ENCODE data around the gene AGAP4. TPM values are rescaled to one million over a fixed set of nuclear protein-coding genes. Genes with fewer than 3 reads are reported as not detected.
"Not testable (repeated sequence)": the region's sequence is repeated elsewhere in the genome, so short reads cannot be mapped to it uniquely, and the experiment has no call there.

The AGAP4 gene
- total and polyA plus RNA-seq, 8 donors, result 4.0 to 195 (median 14.0) TPM

DNA sequence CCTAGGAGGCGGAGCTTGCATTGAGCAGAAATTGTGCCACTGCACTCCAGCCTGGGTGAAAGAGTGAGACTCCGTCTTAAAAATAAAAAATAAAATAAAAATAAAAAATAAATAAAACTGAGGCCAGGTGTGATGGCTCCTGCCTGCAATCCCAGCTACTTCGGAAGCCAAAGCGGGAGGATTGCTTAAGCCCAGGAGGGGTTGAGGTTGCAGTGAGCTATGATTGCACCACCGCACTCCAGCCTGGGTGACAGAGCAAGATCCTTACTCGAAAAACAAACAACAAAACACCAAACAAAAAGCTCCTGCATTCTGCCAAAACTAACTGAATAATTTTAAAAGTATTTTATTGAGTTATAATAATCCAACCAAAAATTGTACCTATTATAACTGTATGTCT is 36.2 kb downstream of the AGAP4 start:
- Histone ChIP-seq H3K36me3 (no peaks in the 10 kb centered on the region), H3K4me1 (no peaks in the 10 kb centered on the region), H3K27ac (no peak overlapping the region), H3K27me3 (no peaks in the 10 kb centered on the region), H3K9me3 (no peaks in the 10 kb centered on the region), H3K4me3 (no peak overlapping the region)
- no peak for DNase-seq
- WGBS, 5 donors, result 78 to 91% (median 86%) methylated on average over 6 of the region's 6 CpGs
- no peak for TF ChIP-seq POLR2AphosphoS5 (IDR thresholded peaks at IDR 0.05)
- TF ChIP-seq EP300 (IDR thresholded peaks at IDR 0.05), result no peak
- TF ChIP-seq, protein P1, sequence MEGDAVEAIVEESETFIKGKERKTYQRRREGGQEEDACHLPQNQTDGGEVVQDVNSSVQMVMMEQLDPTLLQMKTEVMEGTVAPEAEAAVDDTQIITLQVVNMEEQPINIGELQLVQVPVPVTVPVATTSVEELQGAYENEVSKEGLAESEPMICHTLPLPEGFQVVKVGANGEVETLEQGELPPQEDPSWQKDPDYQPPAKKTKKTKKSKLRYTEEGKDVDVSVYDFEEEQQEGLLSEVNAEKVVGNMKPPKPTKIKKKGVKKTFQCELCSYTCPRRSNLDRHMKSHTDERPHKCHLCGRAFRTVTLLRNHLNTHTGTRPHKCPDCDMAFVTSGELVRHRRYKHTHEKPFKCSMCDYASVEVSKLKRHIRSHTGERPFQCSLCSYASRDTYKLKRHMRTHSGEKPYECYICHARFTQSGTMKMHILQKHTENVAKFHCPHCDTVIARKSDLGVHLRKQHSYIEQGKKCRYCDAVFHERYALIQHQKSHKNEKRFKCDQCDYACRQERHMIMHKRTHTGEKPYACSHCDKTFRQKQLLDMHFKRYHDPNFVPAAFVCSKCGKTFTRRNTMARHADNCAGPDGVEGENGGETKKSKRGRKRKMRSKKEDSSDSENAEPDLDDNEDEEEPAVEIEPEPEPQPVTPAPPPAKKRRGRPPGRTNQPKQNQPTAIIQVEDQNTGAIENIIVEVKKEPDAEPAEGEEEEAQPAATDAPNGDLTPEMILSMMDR (IDR thresholded peaks at IDR 0.05), result no peak
- TF ChIP-seq POLR2A (IDR thresholded peaks at IDR 0.05), result no peak
- intact Hi-C loops (cut with DNase I; ENCODE audit: low total_unique reads), result no loop called here

- H3K36me3 ChIP-seq, result no peaks in the 10 kb centered on the region
- no peaks in the 10 kb centered on the region for H3K9me3 ChIP-seq
- no peak overlapping the region for H3K4me3 ChIP-seq
- no peak overlapping the region for H3K27ac ChIP-seq
- intact Hi-C loops (cut with DNase I; ENCODE audit: low total_unique reads), result no loop called here
- H3K4me1 ChIP-seq, result no peaks in the 10 kb centered on the region
- peak in 1 of 2 donors; percentile 11 for DNase-seq
- TF ChIP-seq, protein P1 (IDR thresholded peaks at IDR 0.05), result no peak
- no peak for TF ChIP-seq POLR2A (IDR thresholded peaks at IDR 0.05)
- no peaks in the 10 kb centered on the region for H3K27me3 ChIP-seq
- 67 to 89% (median 79%) methylated on average over 4 of the region's 4 CpGs for WGBS, 5 donors
Measured at GRCh38 chr10:45809837-45810236, 37.5 kb downstream of the AGAP4 start.

GRCh38 chr10:45804996-45805395 is 42.3 kb downstream of the AGAP4 start:
- H3K9me3 ChIP-seq; DNase-seq; H3K36me3 ChIP-seq; intact Hi-C loops (cut with DNase I; ENCODE audit: low total_unique reads); H3K27ac ChIP-seq; H3K27me3 ChIP-seq; H3K4me1 ChIP-seq; H3K4me3 ChIP-seq: not testable (repeated sequence)
- WGBS, 5 donors, result 62 to 77% (median 66%) methylated on average over 2 of the region's 2 CpGs

GRCh38 chr10:45803060-45804010 is 44.0 kb downstream of the AGAP4 start:
- H3K27me3 ChIP-seq; intact Hi-C loops (cut with DNase I; ENCODE audit: low total_unique reads); H3K27ac ChIP-seq; H3K36me3 ChIP-seq; H3K9me3 ChIP-seq; H3K4me1 ChIP-seq; H3K4me3 ChIP-seq: not testable (repeated sequence)
- WGBS, 5 donors, result 47 to 61% (median 50%) methylated on average over 12 to 13 of the region's 13 CpGs
- peak in 1 of 2 donors; percentile 42 for DNase-seq

- H3K4me3 ChIP-seq; H3K27me3 ChIP-seq; DNase-seq; intact Hi-C loops (cut with DNase I; ENCODE audit: low total_unique reads); H3K27ac ChIP-seq; H3K9me3 ChIP-seq; H3K4me1 ChIP-seq: not testable (repeated sequence)
- H3K36me3 ChIP-seq, result peaks cover 3 to 45% (median 39%) of the 10 kb centered on the region in 4 donors
- WGBS, 5 donors, result 45 to 95% (median 72%) methylated on average over 2 of the region's 2 CpGs
Measured at GRCh38 chr10:45794761-45795160, 52.5 kb downstream of the AGAP4 start.

GRCh38 chr10:45790694-45791426 is 56.4 kb downstream of the AGAP4 start:
- 82 to 96% (median 87%) methylated on average over 3 to 5 of the region's 6 CpGs for WGBS, 5 donors
- H3K9me3 ChIP-seq; DNase-seq; H3K27me3 ChIP-seq; H3K4me3 ChIP-seq; intact Hi-C loops (cut with DNase I; ENCODE audit: low total_unique reads); H3K4me1 ChIP-seq; H3K27ac ChIP-seq: not testable (repeated sequence)
- H3K36me3 ChIP-seq, result peaks cover 7 to 76% (median 70%) of the 10 kb centered on the region in 4 donors

DNA sequence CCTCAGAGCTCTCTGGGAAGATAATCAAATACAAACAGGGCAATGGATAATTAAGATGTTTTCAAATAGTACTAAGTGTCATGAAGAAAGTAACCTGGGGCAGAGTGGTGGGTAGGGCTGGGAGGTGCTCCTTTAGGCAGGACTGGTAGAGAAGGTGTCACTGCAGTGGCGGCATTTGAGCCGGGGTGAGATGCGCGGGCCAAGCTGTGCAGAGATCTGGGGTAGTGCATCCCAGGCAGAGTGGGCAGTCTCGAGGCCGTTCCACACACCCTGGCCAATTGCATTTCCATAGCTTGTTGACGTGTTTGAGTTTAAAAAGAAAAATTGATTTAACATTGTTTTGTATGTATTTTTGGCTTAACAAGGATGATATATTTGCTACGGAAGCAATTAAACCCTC is 57.3 kb downstream of the AGAP4 start:
- DNase-seq; H3K4me3 ChIP-seq; H3K27me3 ChIP-seq; intact Hi-C loops (cut with DNase I; ENCODE audit: low total_unique reads); H3K4me1 ChIP-seq; H3K9me3 ChIP-seq; H3K27ac ChIP-seq: not testable (repeated sequence)
- H3K36me3 ChIP-seq, result peaks cover 11 to 79% (median 79%) of the 10 kb centered on the region in 4 donors
- 94 to 99% (median 97%) methylated on average over 8 of the region's 8 CpGs for WGBS, 5 donors

GRCh38 chr10:45787212-45787741 is 60.0 kb downstream of the AGAP4 start:
- DNase-seq; H3K27ac ChIP-seq; H3K4me1 ChIP-seq; H3K4me3 ChIP-seq; H3K9me3 ChIP-seq; intact Hi-C loops (cut with DNase I; ENCODE audit: low total_unique reads); H3K27me3 ChIP-seq: not testable (repeated sequence)
- peaks cover 16 to 76% (median 75%) of the 10 kb centered on the region in 4 donors for H3K36me3 ChIP-seq
- 64 to 100% (median 83%) methylated on average over 1 to 2 of the region's 5 CpGs; no CpG with 5 or more reads in 1 of the 5 donors for WGBS, 5 donors

- WGBS, 5 donors, result 50 to 100% (median 62%) methylated on average over 1 of the region's 1 CpG; no CpG with 5 or more reads in 1 of the 5 donors
- intact Hi-C loops (cut with DNase I; ENCODE audit: low total_unique reads); DNase-seq; H3K27me3 ChIP-seq; H3K9me3 ChIP-seq; H3K4me3 ChIP-seq; H3K27ac ChIP-seq; H3K4me1 ChIP-seq: not testable (repeated sequence)
- peaks cover 16 to 68% (median 64%) of the 10 kb centered on the region in 4 donors for H3K36me3 ChIP-seq
Measured at GRCh38 chr10:45786217-45786616, 61.1 kb downstream of the AGAP4 start.
